H1 (cell line): ENCODE results near the gene IL1RAPL1. TPM values are rescaled to one million over a fixed set of nuclear protein-coding genes. Genes with fewer than 3 reads are reported as not detected.

Source experiments
- CTCF ChIA-PET: fragments of 300-600 bp; sonication (Branson Sonifier 250); formaldehyde crosslinking; loops from one replicate; lab custom pipeline; 2021; ENCODE audit not compliant: partially characterized antibody; lab: Charles Lee
- POLR2A ChIA-PET: fragments of 300-600 bp; sonication (Branson Sonifier 250); formaldehyde crosslinking; loops from one replicate; lab custom pipeline; 2021; ENCODE audit warnings: inconsistent platforms; ENCODE audit not compliant: partially characterized antibody; lab: Charles Lee
- DNase-seq, 2 experiments: peaks; one replicate each; pipeline versions ENCODE4 v3.0.0 to v3.0.0-alpha.2; 2010 to 2022; ENCODE audit warnings: low spot score in 2 of 2, low read depth in 1 of 2, mixed read lengths in 1 of 2
- FAIRE-seq: peaks from 2 replicates; lab custom pipeline; 2011; peaks lifted over from hg19 to GRCh38; lab: Jason Lieb, UNC
- H2AFZ ChIP-seq: 2 replicates; pipeline ENCODE4 v1.8.1; 2012; ENCODE audit warnings: low read length, inconsistent platforms
- H2AK5ac ChIP-seq: 2 replicates; pipeline ENCODE4 v1.6.1; 2013; ENCODE audit warnings: low read depth, low read length
- H2BK120ac ChIP-seq: replicated peaks from 2 replicates; pipeline ENCODE3; 2013; ENCODE audit warnings: low read depth, low read length, inconsistent platforms
- H2BK12ac ChIP-seq: 2 replicates; pipeline ENCODE4 v1.6.1; 2013; ENCODE audit warnings: low read depth, low read length
- H2BK15ac ChIP-seq: 2 replicates; pipeline ENCODE4 v1.6.1; 2013; ENCODE audit warnings: low read length
- H2BK20ac ChIP-seq: 2 replicates; pipeline ENCODE4 v1.6.1; 2013; ENCODE audit warnings: low read length
- H2BK5ac ChIP-seq: 2 replicates; pipeline ENCODE4 v1.6.1; 2013; ENCODE audit warnings: low read depth, low read length
- H3K14ac ChIP-seq: 2 replicates; pipeline ENCODE4 v1.6.1; 2013; ENCODE audit warnings: inconsistent platforms; ENCODE audit not compliant: insufficient read length
- H3K18ac ChIP-seq: 2 replicates; pipeline ENCODE4 v1.6.1; 2013; ENCODE audit warnings: low read length; ENCODE audit errors: extremely low read depth
- H3K23ac ChIP-seq: 2 replicates; pipeline ENCODE4 v1.6.1; 2013; ENCODE audit warnings: inconsistent platforms; ENCODE audit not compliant: insufficient read length
- H3K23me2 ChIP-seq: 2 replicates; pipeline ENCODE4 v1.6.1; 2013; ENCODE audit warnings: low read depth, low read length
- H3K27ac ChIP-seq: 2 replicates; pipeline ENCODE4 v1.6.1; 2011; ENCODE audit warnings: low read depth, low read length, inconsistent platforms
- H3K27me3 ChIP-seq, 4 experiments: replicated peaks in 1 of 4; 1 replicate in 1 of 4; 2 replicates in 3 of 4; pipeline versions ENCODE4 v1.6.1 to v1.8.1; 2011 to 2013; ENCODE audit warnings: low read length in 3 of 4, mild to moderate bottlenecking in 3 of 4, inconsistent platforms in 2 of 4, mixed read lengths in 2 of 4, moderate library complexity in 1 of 4; ENCODE audit not compliant: control insufficient read depth in 3 of 4, insufficient read depth in 3 of 4; ENCODE audit errors: extremely low read depth in 1 of 4
- H3K36me3 ChIP-seq, 4 experiments: 2 replicates each; pipeline versions ENCODE4 v1.6.1 to v1.8.1; 2011 to 2013; ENCODE audit warnings: mild to moderate bottlenecking in 4 of 4, low read length in 3 of 4, moderate library complexity in 2 of 4, control low read depth in 1 of 4, inconsistent platforms in 1 of 4; ENCODE audit not compliant: insufficient read depth in 4 of 4, control insufficient read depth in 2 of 4
- H3K4ac ChIP-seq: replicated peaks from 2 replicates; pipeline ENCODE3; 2013; ENCODE audit warnings: low read length, low read depth, mixed read lengths, inconsistent platforms; ENCODE audit not compliant: insufficient read length
- H3K4me1 ChIP-seq, 4 experiments: replicated peaks in 1 of 4; 1 replicate in 1 of 4; 2 replicates in 3 of 4; pipeline versions ENCODE4 v1.6.1 to v1.8.1; 2011 to 2013; ENCODE audit warnings: low read length in 3 of 4, inconsistent platforms in 2 of 4, mixed read lengths in 1 of 4; ENCODE audit not compliant: insufficient read depth in 4 of 4, control insufficient read depth in 3 of 4
- H3K4me2 ChIP-seq, 2 experiments: 2 replicates each; pipeline versions ENCODE4 v1.6.1 to v1.8.1; 2011 to 2013; ENCODE audit warnings: low read depth in 2 of 2, low read length in 2 of 2, control low read depth in 1 of 2, inconsistent platforms in 1 of 2, mild to moderate bottlenecking in 1 of 2; ENCODE audit not compliant: insufficient read depth in 1 of 2
- H3K4me3 ChIP-seq, 4 experiments: fragments of 200-600, 300-600 bp in 1 of 4; sonication (generic), shearing (Covaris generic), sonication (Bioruptor Twin) in 1 of 4; 2 replicates each; pipeline versions ENCODE4 v1.5.1 to v1.8.1; 2011 to 2016; ENCODE audit warnings: low read length in 4 of 4, low read depth in 3 of 4, control low read depth in 2 of 4, inconsistent platforms in 2 of 4, mild to moderate bottlenecking in 2 of 4, mixed read lengths in 1 of 4, moderate library complexity in 1 of 4; ENCODE audit not compliant: insufficient read depth in 2 of 4; ENCODE audit errors: extremely low read depth in 1 of 4
- H3K56ac ChIP-seq: replicated peaks from 2 replicates; pipeline ENCODE3; 2013; ENCODE audit warnings: low read depth, mild to moderate bottlenecking, mixed read lengths, low read length, inconsistent platforms; ENCODE audit not compliant: insufficient read length
- H3K79me1 ChIP-seq: 2 replicates; pipeline ENCODE4 v1.6.1; 2013; ENCODE audit warnings: low read depth, low read length, control low read depth
- H3K79me2 ChIP-seq, 2 experiments: 2 replicates each; pipeline versions ENCODE4 v1.6.1 to v1.8.1; 2012 to 2013; ENCODE audit warnings: low read length in 2 of 2, mild to moderate bottlenecking in 2 of 2, inconsistent platforms in 1 of 2; ENCODE audit not compliant: insufficient read depth in 2 of 2, control insufficient read depth in 1 of 2
- H3K9ac ChIP-seq, 4 experiments: replicated peaks in 1 of 4; 1 replicate in 1 of 4; 2 replicates in 3 of 4; pipeline versions ENCODE4 v1.6.1 to v1.8.1; 2011 to 2013; ENCODE audit warnings: low read depth in 3 of 4, low read length in 3 of 4, control low read depth in 2 of 4, mild to moderate bottlenecking in 2 of 4, moderate library complexity in 2 of 4, inconsistent platforms in 1 of 4; ENCODE audit errors: extremely low read depth in 1 of 4
- H3K9me3 ChIP-seq, 2 experiments: 2 replicates each; pipeline versions ENCODE4 v1.6.1 to v1.8.1; 2012 to 2013; ENCODE audit warnings: mild to moderate bottlenecking in 2 of 2, moderate library complexity in 2 of 2, control low read depth in 1 of 2, inconsistent platforms in 1 of 2, low read depth in 1 of 2, low read length in 1 of 2, mixed read lengths in 1 of 2; ENCODE audit not compliant: insufficient read depth in 2 of 2
- H4K20me1 ChIP-seq, 2 experiments: replicated peaks in 1 of 2; 2 replicates each; pipeline versions ENCODE3 to v1.8.1; 2011 to 2013; ENCODE audit warnings: inconsistent platforms in 2 of 2, low read length in 2 of 2, mild to moderate bottlenecking in 1 of 2; ENCODE audit not compliant: insufficient read depth in 2 of 2, control insufficient read depth in 1 of 2
- H4K5ac ChIP-seq: 2 replicates; pipeline ENCODE4 v1.6.1; 2013; ENCODE audit warnings: low read length, low read depth, mixed read lengths, inconsistent platforms; ENCODE audit not compliant: insufficient read length
- H4K8ac ChIP-seq: 2 replicates; pipeline ENCODE4 v1.8.0; 2013; ENCODE audit warnings: mild to moderate bottlenecking, moderate library complexity, low read length, inconsistent platforms; ENCODE audit not compliant: insufficient read depth; ENCODE audit errors: extremely low read depth
- H4K91ac ChIP-seq: replicated peaks from 2 replicates; pipeline ENCODE3; 2013; ENCODE audit warnings: low read length, mixed read lengths, inconsistent platforms; ENCODE audit not compliant: insufficient read length
- NANOG ChIP-seq: IDR thresholded peaks from 2 replicates; pipeline ENCODE4 v1.6.1; 2011; ENCODE audit warnings: low read length, low read depth, mild to moderate bottlenecking, inconsistent platforms; ENCODE audit not compliant: insufficient read depth, poor library complexity, severe bottlenecking
- RAD21 ChIP-seq, 2 experiments: IDR thresholded peaks in 1 of 2; conservative IDR thresholded peaks in 1 of 2; 2 replicates each; pipeline ENCODE4 v1.6.1; 2011; ENCODE audit warnings: low read depth in 2 of 2, low read length in 2 of 2, improper control_type of control experiment in 1 of 2, inconsistent platforms in 1 of 2, mild to moderate bottlenecking in 1 of 2, moderate library complexity in 1 of 2
- WGBS, 2 experiments: shearing (Covaris generic) in 1 of 2; methylation state at CpG; one replicate each; pipeline versions ENCODE4 v1.1.6 to v1.1.7; 2013 to 2015; ENCODE audit warnings: low lambda C conversion rate in 2 of 2, mixed read lengths in 2 of 2, inconsistent platforms in 1 of 2, low coverage in 1 of 2, missing lambda C conversion rate in 1 of 2; ENCODE audit not compliant: insufficient replicate concordance in 2 of 2, insufficient coverage in 1 of 2, insufficient read length in 1 of 2; ENCODE audit errors: extremely low coverage in 1 of 2, missing lambda C conversion rate in 1 of 2; 5-methylcytosine and 5-hydroxymethylcytosine counted together
- polyA plus RNA-seq, 7 experiments: library from polyadenylated mRNA; depleted of rRNA in 3 of 7; stranded (reverse) in 5 of 7; unstranded in 2 of 7; fragments of >200 nt in 5 of 7; fragments of 200-250 nt in 2 of 7; gene quantifications; 1 replicate in 5 of 7; 2 replicates in 1 of 7; 4 replicates in 1 of 7; pipeline versions ENCODE4 v1.2.1 to v1.2.3, GENCODE V29; 2011 to 2013; ENCODE audit warnings: missing spikeins in 2 of 7, mixed read lengths in 2 of 7
- total RNA-seq: library from RNA; stranded (reverse); fragmentation: NEBNext Ultra II Directional; extraction: Animal tissue kit (Norgen Biotek cat#: 25700); gene quantifications from 2 replicates; pipeline ENCODE4 v1.2.1, GENCODE V29; 2021

The IL1RAPL1 gene
- total and polyA plus RNA-seq, 2 of the 8 experiments (the other 6 are each of a cell fraction or from before 2014, with no cell fraction given), result 0.11 to 0.35 TPM

DNA sequence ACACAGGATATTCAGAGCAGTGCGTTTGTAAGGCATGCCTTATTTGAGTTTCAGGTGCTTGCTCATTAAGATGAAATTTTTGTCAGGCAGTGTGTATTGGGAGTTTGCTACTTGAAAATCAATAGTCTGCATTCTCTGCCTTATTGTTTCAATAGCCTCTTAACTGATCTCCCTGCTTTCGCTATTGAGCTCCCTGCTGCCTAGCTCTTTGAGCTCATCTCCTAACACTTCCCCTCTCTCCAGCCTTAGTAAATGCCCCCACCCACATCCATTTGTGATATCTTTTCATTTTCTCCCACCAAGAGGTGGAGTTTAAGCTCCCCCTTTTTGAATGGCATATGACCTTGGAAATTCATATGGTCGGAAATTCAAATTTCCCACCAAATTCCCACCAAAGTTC, 256.6 kb downstream of the IL1RAPL1 start:
- WGBS, 2 experiments, result 21% methylated on average over 3 of the region's 3 CpGs; no CpG with 5 or more reads in 1 of the 2 experiments

More for the DNA sequence above, 256.6 kb downstream of the IL1RAPL1 start:
- Histone ChIP-seq H3K27ac (no peak overlapping the region), H3K27me3 (no peaks in the 10 kb centered on the region), H3K23me2 (no peaks in the 10 kb centered on the region), H3K4me3 (no peak overlapping the region), H3K79me2 (no peaks in the 10 kb centered on the region), H2BK120ac (no peak overlapping the region), H3K4ac (no peak overlapping the region), H2AK5ac (no peak overlapping the region), H3K4me2 (no peak overlapping the region; a peak in 2 of 4 replicates), H3K14ac (no peak overlapping the region), H3K4me1 (no peaks in the 10 kb centered on the region; a peak in 1 of 7 replicates), H4K5ac (no peak overlapping the region), H4K20me1 (no peaks in the 10 kb centered on the region), H3K23ac (no peak overlapping the region), H3K18ac (no peak overlapping the region), H2BK5ac (no peak overlapping the region), H3K9ac (no peak overlapping the region), H3K9me3 (no peaks in the 10 kb centered on the region), H2BK12ac (no peak overlapping the region), H2BK15ac (no peak overlapping the region), H4K8ac (no peak overlapping the region), H3K56ac (no peak overlapping the region), H3K36me3 (no peaks in the 10 kb centered on the region), H3K79me1 (no peaks in the 10 kb centered on the region), H2AFZ (no peak overlapping the region), H2BK20ac (no peak overlapping the region), H4K91ac (no peak overlapping the region)
- ChIA-PET CTCF (no interaction called here), POLR2A (no interaction called here)
- FAIRE-seq, result peak; percentile 68
- TF ChIP-seq NANOG (peak; percentile 25), RAD21 (IDR thresholded peaks at IDR 0.05 in 1 of 2, conservative IDR thresholded peaks at IDR 0.05 in 1 of 2; ENCODE audit: low read depth in 2 of 2, low read length in 2 of 2) (no peak)
- DNase-seq, result no peak
